ENCODE measurements around the gene LIMA1.
"Not testable (repeated sequence)": the region's sequence is repeated elsewhere in the genome, so short reads cannot be mapped to it uniquely, and the experiment has no call there.

LIMA1 gene

DNA sequence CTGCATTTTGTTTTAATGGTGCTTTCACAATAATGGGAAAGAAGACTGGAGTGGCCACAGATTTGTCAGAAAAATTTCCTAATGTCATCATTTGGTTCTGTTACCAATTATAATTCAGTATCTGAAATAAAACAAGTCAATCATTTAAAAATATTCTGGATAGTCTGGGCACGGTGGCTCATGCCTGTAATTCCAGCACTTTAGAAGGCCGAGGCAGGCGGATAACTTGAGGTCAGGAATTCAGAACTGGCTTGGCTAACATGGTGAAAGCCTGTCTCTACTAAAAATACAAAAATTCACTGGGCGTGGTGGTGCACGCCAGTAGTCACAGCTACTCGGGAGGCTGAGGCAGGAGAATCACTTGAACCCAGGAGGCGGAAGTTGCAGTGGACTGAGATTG is 4.0 kb upstream of the LIMA1 start:
- no peak for DNase-seq (ENCODE audit: low read depth in 2 of 2)

DNA sequence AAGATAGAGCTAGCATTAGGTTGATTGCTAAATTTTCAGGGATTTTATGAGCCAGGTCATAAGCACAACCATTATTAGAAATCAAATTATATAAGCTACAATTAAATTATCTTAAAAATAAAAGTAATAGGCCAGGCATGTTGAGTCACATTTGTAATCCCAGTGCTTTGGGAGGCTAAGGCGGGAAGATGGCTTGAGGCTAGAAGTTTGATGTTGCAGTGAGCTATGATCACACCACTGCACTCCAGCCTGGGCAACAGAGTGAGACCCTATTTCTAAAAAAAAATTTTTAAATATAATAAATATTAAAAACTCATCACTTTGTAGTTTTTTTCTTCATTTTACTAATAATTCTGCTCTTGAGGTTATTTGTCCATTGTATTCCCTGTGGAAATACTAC is 1.9 kb upstream of the LIMA1 start:
- no peak for DNase-seq (ENCODE audit: low read depth in 2 of 2)

DNA sequence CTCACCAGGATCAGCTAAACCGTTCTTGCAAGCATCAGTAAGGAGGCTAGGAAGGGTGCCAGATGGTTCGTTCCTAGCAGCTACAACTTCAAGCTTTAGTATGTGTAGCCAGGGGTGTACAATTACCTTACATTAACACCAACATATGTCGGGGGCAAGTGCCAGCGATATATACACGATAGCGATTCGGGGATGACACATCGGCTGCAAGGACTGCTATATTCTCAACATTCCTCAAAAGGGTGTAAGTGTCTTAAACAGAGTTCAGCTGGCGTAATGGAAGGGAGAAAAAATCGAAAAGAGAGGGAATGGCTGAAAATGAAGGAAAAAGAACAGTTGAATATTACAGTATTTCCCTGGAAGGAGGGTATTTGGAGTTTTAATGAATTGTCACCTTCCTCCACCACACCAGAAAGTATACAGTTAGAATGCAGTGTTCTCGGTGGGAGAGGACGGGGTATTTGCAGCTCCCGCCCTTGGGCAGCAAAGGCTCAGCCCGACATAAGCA is 545 bp downstream of the LIMA1 start:
- no peak for DNase-seq (ENCODE audit: low read depth in 2 of 2)

DNA sequence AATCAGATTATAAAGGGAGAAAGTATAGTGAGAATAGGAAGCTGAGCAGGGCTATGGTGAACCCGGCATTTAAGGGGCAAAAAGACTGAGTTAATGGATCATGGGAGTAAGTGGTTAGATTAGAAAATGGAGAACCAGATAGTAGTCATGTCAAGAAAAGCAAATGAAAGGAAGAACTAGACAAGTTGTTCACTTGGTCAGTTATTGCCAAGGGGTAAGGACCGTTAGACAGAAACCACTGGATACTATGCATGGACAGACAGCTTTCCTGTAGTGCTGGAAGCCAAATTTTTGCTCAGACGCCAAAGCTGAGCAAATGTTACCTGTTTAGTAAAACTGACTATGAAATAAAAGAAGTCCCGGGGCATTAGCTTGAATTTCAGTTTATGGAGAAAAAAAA is 3.8 kb downstream of the LIMA1 start:
- no peak for DNase-seq (ENCODE audit: low read depth in 2 of 2)

DNA sequence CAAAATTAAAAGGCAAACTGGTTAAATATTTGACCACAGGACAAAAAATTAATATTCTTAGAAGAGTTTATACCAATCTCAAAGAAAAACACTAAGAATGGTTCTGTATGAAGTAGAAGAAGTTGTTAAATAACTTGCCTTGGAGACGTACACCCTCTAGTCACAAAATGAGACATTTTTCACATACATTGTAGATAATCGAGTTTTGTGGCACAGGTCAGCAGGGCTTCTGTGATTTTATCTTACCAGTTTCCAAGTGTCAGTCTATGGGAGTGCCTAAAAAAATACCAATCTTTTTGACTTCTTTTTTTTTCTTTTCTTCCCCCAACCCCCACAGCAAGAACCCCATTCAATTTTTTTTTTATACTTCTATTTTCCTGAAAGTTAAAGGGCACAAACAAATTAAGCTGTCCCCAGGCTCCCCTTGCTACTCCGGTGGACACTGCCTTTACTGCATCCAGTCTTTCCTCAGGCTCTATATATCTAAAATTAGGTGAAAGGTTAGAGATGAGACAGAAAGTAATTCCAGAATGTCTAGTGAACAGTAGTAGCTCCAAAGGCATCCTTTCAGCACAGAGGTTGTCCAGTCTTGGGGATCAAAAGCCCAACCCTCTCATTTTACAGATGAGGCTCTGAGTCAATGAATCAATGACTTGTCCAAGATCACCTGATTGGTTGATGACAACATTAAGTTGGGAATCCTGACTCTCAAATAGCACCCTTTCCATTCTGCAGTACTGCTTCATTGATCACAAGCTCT is 6.2 kb downstream of the LIMA1 start:
- DNase-seq (ENCODE audit: low read depth in 2 of 2): no peak

DNA sequence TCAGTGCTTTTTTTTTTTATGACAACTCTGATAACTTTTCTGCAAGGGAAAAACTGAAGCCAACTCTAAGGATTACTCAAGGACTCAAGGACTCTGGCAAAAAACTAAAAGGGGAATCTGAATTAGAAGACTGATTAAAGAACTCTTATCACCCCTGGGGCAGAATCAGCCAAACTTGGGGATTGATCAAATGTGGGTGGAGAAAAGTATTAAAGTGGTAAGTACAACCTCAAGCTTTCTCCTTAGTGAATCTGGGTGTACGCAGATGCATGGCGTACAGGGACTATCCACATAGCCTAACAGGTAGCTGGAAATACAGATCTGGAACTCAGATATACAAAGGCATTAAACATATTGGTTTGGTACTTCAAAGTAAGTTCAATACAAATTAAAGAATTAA is 7.3 kb downstream of the LIMA1 start:
- no peak for DNase-seq (ENCODE audit: low read depth in 2 of 2)

DNA sequence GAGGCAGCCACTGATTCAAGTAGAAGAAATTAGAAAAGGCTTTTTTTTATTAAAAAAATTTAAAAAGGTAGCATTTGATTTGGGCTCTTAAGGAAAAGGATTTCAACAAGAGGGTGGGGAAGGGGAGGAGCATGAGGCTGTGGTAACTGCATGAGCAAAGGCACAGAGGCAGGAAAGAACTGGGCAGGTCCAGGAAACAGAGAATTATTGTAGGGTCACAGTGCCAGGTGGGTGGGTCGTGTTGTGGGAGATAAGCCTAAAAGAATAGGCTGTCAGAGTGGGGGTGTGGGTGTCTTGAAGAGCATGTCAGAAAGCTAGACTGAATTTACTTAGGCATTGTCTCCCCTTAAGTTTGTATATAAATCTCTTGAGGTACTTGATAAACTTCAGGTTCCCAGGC is 7.8 kb downstream of the LIMA1 start:
- DNase-seq (ENCODE audit: low read depth in 2 of 2): no peak

DNA sequence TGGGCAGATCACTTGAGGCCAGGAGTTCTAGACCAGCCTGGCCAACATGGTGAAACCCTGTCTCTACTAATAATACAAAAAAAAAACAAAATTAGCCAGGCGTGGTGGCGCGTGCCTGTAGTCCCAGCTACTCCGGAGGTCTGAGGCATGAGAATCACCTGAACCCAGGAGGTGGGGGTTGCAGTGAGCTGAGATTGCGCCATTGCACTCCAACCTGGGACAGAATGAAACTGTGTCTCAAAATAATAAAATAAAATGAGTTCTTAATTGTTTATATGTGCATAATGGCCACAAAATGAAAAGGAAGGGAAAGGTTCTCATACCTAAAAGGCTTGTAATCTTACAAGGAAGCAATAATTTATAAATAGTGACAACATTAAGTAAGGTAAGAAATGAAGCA is 8.2 kb downstream of the LIMA1 start:
- DNase-seq (ENCODE audit: low read depth in 2 of 2): not testable (repeated sequence)

DNA sequence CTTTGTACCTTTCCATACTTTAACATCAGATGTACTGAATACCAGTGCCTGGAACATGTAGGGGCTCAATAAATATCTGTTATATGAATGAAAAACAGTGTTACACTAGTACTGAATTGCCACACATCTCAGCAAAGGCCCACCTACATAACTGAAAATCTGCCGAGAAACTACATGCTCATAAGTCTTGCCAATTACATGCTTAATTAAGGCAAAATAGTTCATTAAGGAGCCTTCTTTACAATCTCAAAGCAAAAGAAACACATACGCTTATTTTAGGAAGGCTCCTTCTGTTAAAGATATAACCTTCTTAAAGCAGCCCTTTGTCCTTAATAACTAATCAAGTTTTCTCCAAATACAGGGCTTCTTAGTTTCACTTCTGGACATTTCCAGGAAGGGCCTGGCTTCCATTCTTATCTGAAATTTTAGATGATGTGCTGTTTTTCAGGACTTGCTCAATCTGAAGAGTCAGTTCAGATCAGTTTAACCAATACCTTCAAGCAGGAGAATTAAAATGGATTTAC is 11.5 kb downstream of the LIMA1 start:
- no peak for DNase-seq (ENCODE audit: low read depth in 2 of 2)

DNA sequence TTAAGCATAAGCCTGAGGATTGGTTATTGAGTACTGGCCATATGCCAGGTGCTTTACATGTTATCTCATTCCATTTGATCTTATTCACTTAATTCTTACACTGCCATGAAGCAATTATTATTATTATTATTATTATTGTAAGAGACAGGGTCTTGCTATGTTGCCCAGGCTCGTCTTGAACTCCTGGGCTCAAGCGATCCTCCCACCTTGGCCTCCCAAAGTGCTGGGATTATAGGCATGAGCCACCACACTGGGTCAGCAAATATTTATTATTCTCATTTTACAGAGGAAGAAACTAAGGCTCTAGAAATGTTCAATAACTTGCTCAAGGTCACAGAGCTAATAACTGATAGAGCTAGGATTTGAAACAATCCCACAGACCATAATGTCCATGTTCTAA is 14.8 kb downstream of the LIMA1 start:
- DNase-seq (ENCODE audit: low read depth in 2 of 2): no peak

DNA sequence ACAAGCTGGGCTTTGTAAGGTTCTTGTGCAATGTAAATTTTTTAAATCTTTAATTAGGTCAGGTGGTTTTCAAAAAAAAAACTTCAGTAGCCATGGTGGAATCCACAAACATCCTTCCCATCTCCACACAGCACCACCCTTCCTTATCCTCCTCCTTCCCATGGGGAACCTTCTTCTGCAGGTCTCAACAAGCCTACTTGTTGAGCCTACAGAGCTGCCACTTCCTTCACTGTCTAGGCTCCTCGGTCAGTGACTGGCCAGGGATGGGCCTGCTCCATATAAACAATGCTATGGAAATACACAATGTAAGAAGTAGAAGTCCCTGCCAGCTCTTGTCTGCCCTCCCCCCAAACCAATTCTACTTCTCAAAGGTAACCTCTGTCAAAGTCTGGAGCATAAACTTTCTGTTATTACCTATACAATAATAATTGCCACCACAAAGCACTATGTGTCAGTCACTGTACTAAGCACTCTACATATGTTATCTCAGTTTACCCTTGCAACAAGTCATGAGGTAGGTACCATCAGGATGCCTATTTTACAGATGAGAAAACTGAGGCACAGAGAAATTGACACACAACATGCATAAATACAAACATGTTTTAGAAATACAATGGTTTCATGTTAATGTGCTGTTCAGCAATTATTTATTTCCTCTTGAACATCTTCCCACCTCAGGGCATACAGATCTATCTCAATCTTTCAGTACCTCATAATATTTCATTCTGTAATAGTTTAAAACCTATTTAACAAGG is 17.4 kb downstream of the LIMA1 start:
- DNase-seq (ENCODE audit: low read depth in 2 of 2): no peak

DNA sequence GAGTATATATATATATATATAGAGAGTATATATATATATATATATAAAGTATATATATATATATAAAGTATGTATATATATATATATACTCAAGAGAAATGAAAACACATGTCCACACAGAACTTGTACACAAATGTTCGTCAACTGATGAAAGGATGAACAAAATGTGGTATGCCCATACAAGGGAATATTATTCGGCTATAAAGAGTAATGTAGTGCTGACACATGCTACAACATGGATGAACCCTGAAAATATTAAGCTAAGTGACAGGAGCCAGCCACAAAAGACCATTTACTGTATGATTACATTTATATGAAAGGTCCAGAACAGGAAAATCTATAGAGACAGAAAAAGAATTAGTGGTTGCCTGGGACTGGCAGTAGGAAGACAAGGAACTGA is 19.5 kb downstream of the LIMA1 start:
- no peak for DNase-seq (ENCODE audit: low read depth in 2 of 2)

DNA sequence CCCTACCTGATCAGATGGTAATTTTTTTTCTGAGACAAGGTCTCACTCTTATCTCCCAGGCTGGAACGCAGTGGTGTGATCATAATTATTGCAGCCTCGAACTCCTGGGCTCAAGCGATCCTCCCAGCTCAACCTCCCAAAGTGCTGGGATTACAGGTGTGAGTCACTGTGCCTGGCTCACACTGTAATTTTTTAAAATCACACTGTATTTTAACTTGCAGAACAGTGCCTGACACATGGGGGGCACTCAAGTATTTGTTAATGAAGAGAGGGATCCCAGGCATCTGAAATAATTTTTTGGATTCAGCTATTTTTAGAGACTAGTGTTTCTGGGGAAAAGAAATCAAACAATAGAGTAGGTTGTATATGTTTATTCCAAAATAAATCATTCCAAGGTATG is 21.7 kb downstream of the LIMA1 start:
- DNase-seq (ENCODE audit: low read depth in 2 of 2): no peak

DNA sequence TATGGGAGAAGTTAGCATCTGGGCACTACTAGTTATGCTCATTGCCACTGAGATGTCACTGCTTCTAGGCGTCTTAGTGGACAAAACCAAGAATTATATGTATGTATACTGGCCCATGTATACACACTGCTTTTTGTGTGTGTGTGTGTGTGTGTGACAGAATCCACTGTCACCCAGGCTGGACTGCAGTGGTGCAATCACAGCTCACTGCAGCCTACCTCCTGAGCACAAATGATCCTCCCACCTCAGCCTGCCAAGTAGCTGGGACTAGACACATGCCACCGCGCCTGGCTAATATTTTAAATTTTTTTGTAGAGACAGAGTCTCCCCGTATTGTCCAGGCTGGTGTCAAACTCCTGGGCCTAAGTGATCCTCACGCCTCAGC is 25.2 kb downstream of the LIMA1 start:
- no peak for DNase-seq (ENCODE audit: low read depth in 2 of 2)

DNA sequence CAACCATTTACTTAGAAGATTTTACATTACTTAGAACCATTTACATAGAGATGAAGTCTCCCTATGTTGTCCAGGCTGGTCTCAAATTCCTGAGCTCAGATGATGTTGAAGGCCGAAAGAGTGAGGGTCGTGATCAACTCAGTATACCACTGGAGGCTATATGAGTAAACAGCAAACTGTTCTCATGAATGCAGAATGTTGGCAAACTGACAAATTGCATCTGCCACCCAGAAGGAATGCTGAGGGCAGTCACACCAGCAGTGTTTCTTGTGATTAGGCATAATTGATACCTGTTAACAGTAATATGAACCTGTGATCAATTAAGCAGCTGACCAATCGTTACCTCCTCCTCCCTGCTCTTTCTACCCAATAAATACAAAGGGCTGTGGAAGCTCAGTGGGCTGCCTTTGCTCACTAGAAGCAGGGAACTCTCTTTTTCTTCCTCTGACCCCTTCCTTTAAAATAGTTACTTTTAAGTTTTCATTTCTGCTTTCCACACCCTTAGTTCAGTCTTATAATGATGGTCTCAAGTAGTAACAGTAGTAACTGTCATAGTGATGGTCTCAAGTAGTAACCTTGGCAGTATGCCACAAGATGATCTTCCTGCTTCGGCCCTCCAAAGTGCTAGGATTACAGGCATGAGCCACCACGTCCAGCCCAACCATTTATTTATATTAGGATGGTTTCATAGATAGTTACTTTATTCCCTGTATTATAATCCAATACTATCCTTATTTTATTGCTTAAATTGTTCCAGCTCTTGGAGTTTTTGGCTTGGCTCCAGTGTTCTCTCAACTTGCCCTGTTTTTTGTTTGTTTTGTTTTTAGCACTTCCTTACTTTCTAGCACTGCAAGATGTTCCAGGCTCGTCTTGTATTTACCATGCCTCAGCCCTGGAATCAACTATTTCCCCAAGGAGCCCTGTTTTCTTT is 25.8 kb downstream of the LIMA1 start:
- DNase-seq (ENCODE audit: low read depth in 2 of 2): no peak

DNA sequence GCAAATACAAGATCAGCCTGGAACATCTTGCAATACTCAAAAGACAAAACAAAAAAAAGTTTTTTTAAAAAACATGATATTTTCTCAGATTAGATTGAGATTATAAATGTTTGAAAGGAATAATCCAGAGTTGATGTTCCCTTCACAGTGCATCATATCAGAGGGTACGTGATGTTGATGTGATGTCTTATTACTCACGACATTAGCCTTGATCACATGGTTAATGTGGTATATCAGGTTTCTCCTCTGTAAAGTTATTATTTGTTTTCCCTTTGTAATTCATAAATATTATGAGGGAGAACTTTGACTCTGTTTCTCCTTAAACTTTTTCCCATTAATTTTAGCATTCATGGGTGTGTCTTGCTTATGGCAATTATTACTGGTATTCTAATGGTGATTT is 26.6 kb downstream of the LIMA1 start:
- no peak for DNase-seq (ENCODE audit: low read depth in 2 of 2)

DNA sequence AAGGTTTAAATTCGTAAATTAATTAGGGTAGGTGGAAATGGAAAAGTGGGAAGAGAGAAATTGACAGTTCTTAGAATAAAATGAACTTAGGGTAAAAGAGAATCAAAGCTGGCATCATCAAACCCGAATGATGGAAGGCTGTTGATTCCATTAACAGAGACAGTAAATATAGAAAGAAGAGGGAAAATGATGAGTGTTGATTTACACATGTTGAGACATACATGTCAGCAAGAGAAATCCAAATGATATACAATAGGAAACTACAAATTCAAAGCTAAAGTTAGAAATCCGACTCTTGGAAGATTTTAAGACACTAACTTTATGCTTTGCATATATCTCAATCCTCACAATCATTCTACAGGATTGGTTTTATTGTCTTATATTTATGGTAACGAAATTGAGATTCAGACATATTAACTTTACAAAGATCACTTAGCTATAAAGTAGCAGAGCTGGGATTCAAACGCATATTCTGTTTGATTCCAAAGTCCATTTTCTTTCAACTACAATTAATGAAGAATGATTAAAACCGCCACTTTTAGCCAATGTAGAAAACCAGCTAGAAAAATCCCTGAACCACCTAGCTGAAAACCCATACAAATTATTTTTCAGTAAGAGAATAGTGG is 30.2 kb downstream of the LIMA1 start:
- no peak for DNase-seq (ENCODE audit: low read depth in 2 of 2)

DNA sequence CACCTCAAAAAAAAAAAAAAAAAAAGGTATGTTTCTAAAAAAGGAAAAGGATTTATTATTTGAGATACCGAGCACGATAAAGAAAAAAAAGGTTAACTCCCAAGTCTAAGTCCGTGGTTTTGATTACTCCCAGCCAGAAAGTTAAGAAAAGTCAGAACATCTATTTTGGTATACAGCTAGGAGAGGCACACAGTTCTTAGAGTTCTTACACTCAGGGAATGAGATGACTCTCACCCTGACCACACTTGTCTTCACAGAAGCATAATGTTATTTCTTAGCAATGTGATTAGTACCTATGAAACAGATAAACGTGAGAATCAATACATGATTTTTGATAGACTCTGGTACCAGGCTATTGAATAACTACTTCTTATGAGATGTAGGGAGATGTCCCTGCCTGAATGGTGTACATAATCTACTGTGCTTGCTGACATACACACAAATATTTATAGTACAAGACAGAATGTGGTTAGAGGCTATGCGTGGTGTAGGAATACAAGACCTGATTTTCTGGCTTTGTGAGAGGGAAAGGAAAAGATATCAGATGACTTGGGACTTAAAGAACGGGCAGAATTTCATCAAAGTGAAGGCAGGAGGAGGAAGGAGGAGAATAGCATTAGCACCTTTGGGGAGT is 31.6 kb downstream of the LIMA1 start:
- no peak for DNase-seq (ENCODE audit: low read depth in 2 of 2)

DNA sequence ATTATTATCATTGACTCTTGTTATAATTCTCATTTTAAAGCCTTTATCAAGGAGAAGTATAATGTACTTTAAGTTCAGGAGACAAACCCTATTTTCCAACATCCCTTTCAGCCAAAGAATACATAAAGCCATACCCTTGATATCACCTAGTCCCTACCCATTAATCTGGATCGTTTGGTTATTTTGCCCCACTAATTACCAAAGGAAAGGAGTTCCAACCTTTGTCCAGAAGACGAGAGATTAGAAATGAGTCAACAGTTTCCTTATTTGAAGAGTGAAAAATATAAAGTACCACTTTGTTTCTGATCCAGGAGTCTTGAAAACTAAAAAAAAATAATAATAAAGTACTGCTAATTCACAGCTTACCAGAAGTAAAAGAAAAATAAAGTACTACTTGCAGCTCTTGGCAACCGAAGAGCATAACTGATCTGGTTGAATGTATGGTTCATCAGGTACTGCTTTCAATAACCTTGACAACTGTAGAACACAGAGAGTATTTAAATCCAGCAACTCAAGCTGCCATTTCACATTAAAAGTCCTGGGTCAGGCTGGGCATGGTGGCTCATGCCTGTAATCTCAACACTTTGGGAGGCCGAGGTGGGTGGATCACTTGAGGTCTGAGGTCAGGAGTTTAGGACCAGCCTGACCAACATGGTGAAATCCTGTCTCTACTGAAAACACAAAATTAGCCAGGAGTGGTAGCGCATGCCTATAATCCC is 33.7 kb downstream of the LIMA1 start:
- no peak for DNase-seq (ENCODE audit: low read depth in 2 of 2)

DNA sequence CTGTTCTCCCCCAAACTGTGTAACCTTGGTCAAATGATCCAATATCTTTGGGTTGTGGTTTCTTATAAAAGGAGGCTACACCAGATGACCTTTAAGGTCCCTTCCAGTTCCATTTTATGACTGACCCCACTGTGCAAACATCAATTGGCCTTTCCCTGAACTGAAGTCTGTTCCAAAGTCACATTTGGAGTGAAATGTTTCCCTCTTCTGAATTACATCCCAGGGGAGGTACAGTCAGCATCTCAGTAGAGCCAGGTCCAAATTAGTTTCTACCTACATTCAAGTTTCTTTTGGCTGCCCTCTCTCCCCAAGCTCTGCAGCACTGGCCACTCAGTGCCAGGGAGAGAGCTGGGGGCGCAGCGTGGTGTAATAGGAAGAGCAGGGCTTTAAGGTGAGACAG is 34.4 kb downstream of the LIMA1 start:
- DNase-seq (ENCODE audit: low read depth in 2 of 2): no peak
